Stimulated activated CD4-positive, alpha-beta T cell treated with anti-CD3 and anti-CD28 coated beads, Interleukin-4, amount 100 ng/mL, for 24 hours (primary cell): Measurements from ENCODE around the gene TPRX1.
A peak's percentile ranks its signal among the peaks of the same experiment; 100 is the strongest.
"Not testable (repeated sequence)": the region's sequence is repeated elsewhere in the genome, so short reads cannot be mapped to it uniquely, and the experiment has no call there.

Experiments
- DNase-seq: peaks from one replicate; pipeline ENCODE4 v3.0.0-alpha.2; 2020

TPRX1 gene, protein sequence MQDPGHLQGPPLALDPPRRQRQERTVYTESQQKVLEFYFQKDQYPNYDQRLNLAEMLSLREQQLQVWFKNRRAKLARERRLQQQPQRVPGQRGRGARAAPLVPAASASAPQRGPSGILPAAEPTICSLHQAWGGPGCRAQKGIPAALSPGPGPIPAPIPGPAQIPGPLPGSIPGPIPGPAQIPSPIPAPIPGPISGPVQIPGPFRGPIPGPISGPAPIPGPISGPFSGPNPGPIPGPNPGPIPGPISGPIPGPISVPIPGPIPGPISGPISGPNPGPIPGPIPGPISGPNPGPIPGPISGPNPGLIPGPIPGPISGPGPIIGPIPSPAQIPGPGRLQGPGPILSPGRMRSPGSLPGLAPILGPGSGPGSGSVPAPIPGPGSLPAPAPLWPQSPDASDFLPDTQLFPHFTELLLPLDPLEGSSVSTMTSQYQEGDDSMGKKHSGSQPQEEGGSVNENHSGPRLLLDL

DNA sequence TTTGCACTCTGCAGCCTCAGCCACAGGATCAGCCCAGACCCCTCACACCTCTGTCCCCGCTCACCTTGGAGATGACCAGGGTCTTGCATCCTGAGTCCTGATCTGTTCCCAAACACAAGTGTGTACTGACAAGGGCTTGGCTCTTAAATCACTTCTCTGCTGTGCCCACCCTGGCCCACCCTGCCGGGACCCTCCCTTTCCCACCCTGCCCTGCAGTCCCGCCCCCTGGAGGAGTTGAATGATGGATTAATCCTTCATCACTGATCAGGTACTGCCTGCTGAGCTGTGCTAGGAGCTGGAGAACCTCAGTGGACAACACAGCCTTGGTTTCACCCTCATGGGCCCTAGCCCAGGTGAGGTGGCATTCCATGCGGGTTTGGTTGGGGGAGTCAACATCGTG lies at the start of gene TPRX1:
Gene TPRX1, minus strand, starts transcription at position 101 of the 400 bp plus-strand sequence. Its CDS starts 12 bp downstream, at position 89.
- not testable (repeated sequence) for DNase-seq

DNA sequence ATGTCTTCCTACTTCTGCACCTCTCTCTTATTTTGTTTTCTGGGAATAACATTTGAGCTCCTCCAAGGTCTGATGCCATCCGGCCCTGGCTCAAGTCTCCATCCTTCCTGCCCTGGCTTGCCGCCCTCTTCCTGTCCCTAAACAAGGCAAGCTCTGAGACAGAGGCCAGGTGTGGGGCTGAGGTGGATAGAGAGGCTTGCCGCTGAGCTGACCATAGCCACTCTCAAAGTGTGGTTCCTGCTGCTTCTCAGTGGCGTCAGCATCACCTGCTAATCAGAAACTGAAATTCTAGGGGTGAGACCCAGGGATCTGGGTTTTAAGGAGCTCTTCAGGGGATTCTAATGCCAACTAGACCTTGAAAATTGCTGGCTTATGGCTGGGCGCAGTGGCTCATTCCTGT lies 48.7 kb upstream of the TPRX1 start:
- DNase-seq = no peak

DNA sequence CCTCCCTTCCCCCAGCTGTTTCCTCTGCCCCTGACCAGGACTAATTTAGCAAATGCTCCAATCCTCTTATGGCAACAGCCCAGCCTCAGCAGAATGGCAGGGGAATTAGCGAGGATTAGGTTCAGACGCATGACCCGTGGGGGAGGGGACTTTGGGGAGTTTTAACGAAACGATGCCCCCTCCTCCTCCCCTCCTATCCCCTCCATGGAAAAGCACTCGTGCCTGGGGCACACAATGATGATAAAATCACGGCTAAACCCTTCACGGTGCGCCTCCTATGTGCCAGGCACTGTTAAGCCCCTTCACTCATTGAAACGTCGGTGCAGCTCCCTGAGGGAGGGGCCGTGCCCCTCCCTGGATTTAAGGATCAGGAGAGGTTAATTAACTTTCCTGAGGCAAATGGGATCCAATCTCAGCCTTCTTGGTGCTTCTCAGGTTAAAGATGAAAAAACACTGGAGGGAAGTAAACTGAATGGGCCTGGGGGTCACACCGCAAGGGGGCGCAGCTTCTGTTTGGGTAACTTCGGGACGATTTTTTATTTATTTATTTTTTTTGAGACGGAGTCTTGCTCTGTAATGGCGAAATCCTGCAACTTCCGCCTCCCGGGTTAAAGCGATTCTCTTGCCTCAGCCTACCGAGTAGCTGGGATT lies 44.6 kb upstream of the TPRX1 start:
- peak; percentile 19 for DNase-seq

DNA sequence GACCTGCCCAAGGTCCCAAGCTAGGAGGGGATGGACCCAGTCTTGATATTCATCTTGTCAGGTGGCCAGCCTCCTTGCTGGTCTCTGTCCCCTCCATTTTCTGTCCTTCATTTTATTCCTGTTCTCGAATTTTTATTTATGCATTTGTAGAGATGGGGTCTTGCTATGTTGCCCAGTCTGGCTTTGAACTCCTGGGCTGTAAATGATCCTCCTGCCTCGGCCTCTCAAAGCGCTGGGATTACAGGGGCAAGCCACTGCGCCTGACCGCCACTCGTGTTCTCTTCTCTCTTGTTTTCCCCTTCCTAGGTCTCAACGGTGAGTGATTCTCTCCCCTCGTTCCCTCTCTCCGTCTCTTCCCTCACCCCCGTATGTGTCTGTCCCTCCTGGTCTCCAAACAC lies 44.1 kb upstream of the TPRX1 start:
- no peak for DNase-seq

DNA sequence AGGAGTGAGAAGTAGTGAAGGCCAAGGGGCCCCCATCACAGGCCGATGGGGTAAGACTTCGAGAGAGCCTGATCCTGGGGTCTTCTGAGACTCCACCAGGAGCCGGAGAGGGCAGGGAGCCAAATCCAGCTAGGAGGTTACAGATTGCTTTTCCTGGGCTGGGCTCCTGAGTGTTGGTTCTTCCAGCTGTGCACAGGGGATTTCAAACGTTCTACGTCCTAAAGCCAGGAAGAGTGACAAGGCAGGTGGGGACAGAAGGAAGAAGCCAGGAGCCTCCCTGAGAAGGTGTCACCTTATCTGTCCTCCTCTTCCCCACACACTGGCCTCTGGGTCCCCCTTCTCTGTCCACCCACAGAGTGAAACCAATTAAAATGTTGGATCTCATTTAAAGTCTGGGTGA lies 38.6 kb upstream of the TPRX1 start:
- no peak for DNase-seq

DNA sequence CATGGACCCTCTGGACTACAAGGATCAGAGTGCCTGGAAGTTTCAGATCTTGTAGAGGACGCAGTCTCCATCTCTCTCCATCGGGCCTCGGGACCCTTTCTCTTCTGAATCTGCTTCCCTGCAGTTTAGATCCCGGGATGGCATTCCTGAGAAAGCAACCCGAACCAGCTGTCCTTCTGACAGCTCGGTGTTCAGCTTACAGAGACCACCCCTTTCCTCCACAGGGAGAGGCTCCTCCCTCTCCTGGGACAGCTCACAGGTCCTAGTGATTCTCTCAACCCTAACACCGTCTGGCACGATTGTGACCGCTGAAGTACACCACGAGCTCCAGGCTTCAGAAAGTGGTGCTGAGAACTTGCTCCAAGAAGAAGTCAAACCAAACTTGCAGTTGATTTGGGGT lies 35.6 kb upstream of the TPRX1 start:
- DNase-seq = no peak

DNA sequence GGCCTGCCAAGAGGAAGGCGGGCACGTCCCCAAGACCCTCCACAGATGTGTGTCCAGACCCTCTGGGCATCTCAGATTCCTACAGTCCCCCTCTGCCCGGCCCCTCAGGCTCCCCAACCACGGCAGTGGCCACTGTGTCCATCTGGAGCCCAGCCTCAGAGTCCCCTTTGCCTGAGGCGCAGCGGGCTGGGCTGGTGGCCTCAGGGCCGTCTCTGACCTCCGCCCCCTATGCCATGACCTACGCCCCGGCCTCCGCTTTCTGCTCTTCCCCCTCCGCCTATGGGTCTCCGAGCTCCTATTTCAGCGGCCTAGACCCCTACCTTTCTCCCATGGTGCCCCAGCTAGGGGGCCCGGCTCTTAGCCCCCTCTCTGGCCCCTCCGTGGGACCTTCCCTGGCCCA lies 35.1 kb upstream of the TPRX1 start:
- DNase-seq = no peak

- DNase-seq = no peak
Measured at GRCh38 chr19:47836038-47836437, 31.7 kb upstream of the TPRX1 start.

GRCh38 chr19:47832723-47833122 lies 28.4 kb upstream of the TPRX1 start:
- no peak for DNase-seq

GRCh38 chr19:47826800-47827199 lies 22.4 kb upstream of the TPRX1 start:
- no peak for DNase-seq

GRCh38 chr19:47824396-47824795 lies 20.0 kb upstream of the TPRX1 start:
- DNase-seq = no peak

- DNase-seq = no peak
Measured at GRCh38 chr19:47821460-47822020, 17.2 kb upstream of the TPRX1 start, which contains the start of gene CRX. Gene CRX (plus strand): TSS chr19:47821937. CDS start chr19:47834444, 12,507 bp downstream.

DNA sequence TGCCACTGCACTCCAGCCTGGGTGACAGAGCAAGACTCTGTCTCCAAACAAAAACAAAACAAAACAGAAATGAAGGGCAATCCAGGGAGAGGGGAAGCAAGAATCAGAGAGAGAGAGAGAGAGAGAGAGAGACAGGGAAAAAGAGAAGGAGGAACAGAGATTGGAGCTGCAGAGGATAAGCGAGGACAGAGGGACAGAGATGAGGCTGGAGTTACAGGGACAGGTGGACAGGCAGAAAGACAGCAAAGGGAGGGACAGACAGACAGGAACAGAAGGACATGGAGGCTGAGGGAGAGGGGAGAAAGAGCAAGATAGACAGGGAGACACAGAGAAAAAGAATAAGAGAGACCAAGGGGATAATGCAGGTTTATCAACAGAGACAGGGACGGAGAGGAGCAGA lies 16.1 kb upstream of the TPRX1 start:
- no peak for DNase-seq

DNA sequence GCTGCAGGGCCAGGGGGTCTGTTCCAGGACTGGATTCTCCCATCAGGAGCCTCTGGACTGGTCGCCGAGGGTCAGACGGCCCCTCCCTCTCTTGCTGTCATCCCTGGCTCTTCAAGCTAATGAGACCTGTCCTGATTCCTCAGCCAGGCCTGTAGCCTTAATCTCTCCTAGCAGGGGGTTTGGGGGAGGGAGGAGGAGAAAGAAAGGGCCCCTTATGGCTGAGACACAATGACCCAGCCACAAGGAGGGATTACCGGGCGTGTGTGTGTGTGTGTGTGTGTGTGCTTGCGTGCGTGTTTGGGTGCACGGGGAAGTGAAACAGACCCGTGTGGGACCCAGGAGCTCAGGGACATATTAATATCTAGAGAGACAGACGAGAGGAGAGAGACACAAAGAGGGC lies 15.5 kb upstream of the TPRX1 start:
- no peak for DNase-seq

- DNase-seq = not testable (repeated sequence)
Measured at GRCh38 chr19:47818221-47818620, 13.9 kb upstream of the TPRX1 start.

DNA sequence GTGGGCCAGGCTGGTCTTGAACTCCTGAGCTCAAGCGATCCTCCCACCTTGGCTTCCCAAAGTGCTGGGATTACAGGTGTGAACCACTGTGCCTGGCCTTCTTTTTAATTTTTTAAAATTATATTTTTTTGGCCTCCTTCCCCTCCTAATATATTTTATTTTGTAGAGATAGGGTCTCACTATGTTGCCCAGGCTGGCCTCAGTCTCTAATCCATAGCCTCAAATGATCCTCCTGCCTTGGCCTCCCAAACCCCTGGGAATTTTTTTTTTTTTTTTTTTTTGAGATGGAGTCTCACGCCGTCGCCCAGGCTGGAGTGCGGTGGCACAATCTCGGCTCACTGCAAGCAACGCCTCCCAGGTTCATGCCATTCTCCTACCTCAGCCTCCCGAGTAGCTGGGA lies 11.9 kb upstream of the TPRX1 start:
- not testable (repeated sequence) for DNase-seq

GRCh38 chr19:47813995-47814328 lies 9.6 kb upstream of the TPRX1 start:
- DNase-seq = no peak

DNA sequence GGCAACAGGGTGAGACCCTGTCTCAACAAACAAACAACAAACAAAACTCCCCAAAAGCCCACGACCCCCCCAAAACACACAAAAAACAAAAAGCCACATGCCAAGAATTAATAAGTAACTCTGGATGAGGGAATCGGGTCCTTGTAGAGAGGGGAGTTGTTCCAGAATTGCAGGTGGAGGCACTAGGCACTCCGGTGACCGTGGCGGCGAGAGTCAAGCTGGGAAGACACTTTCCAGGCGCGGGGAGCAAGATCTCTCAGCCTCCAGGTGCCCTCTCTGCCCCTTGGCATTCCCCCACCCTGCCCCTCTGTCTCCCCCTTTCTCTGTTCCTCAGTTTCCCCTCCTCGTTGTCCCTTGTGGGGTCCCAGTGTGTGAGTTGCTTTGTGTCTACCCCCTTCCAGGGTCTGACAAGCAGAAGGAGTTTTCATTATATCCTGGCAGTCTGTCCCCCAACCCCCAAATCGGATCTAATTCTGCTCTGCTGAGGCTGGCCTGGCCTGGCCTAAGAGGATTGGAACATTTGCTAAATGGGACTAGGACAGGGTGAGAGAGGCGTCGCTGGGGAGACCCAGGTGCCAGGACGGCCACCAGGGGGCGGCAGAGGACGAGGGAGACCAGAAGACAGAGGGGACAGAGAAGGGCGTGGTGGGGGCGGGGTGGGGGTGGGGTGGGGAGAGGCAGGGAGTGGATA lies 9.1 kb upstream of the TPRX1 start:
- DNase-seq = peak; percentile 81

GRCh38 chr19:47806435-47806834 lies 2.1 kb upstream of the TPRX1 start:
- DNase-seq = no peak

DNA sequence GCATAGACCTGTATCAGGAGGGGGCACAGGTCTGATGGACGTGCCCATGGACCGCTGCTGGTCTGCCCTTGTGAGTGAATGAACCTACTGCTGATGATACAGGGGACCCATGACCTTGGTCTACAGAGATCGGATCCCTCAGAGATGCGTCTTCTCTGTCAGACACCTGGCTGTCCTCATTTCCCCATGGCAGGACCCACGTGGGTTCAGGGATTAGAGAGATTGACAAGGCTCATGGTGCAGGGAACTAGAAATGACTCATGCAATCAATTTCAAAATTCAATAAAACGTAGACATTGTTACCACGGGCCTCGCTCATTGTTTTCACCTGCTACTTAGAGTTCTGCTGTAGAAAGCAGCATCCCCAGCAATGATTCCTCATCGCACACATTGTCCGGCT lies 962 bp upstream of the TPRX1 start:
- DNase-seq = no peak

- not testable (repeated sequence) for DNase-seq
Measured at GRCh38 chr19:47803671-47804070, 680 bp downstream of the TPRX1 start.

DNA sequence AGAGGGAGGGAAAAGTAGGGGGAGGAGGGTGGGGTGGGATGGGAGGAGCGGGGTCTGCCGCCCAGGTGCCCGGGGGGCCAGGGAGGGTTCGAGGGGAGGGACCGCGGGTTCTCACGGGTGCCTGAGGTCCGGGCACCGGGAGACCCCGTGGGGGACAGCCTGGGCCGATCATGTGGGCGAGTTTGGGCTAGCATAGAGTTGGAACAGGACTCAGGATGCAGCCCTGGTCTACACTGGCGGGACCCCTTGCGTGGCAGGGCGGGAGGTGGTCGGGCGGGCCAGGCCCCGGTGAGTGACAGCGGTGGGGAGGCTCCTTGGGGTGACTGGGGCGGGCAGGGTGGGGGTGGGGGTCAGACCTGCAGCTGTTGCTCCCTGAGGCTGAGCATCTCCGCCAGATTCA lies 1.2 kb downstream of the TPRX1 start:
- not testable (repeated sequence) for DNase-seq

GRCh38 chr19:47802521-47803043 lies 1.8 kb downstream of the TPRX1 start:
- no peak for DNase-seq
